ENCODE results near the gene CHCHD10. TPM values are rescaled to one million over a fixed set of nuclear protein-coding genes. Genes with fewer than 3 reads are reported as not detected.

Gene CHCHD10
- total and polyA plus RNA-seq, 4 donors: 16.6 to 174 (median 82.5) TPM

- no peak for ATAC-seq (ENCODE audit: insufficient read depth, low FRiP score)
- Histone ChIP-seq H3K27ac (ENCODE audit: low read depth in 1 of 2, low read length in 1 of 2) (peak overlapping the region; percentile 74 to 100), H3K4me3 (peak overlapping the region; percentile 94), H3K9ac (ENCODE audit: insufficient read depth in 1 of 2, low read length in 2 of 2) (peak overlapping the region; percentile 80 to 90), H3K9me3 (ENCODE audit: control insufficient read depth in 4 of 4, insufficient read depth in 3 of 4, low read length in 3 of 4) (no peaks in the 10 kb centered on the region), H3K27me3 (ENCODE audit: control insufficient read depth in 3 of 3, insufficient read depth in 3 of 3, low read length in 2 of 3) (no peaks in the 10 kb centered on the region), H3K4me1 (ENCODE audit: control insufficient read depth in 5 of 5, insufficient read depth in 5 of 5, low read length in 5 of 5) (peaks cover 0 to 38% (median 9%) of the 10 kb centered on the region in 5 donors), H3K36me3 (ENCODE audit: control insufficient read depth in 4 of 4, insufficient read depth in 4 of 4, low read length in 4 of 4) (peaks cover 0 to 16% (median 12%) of the 10 kb centered on the region in 4 donors)
- 3 to 6% methylated on average over 5 of the region's 5 CpGs for WGBS, 2 donors
- DNase-seq: no peak
- TF ChIP-seq CTCF (IDR thresholded peaks at IDR 0.05; ENCODE audit: control extremely low read depth, extremely low read depth): no peak
Measured at GRCh38 chr22:23787600-23787896, 19.8 kb upstream of the CHCHD10 start.

GRCh38 chr22:23786752-23787599 lies 19.2 kb upstream of the CHCHD10 start, which contains the start of gene SMARCB1:
Gene SMARCB1, plus strand, starts transcription at chr22:23786966. Its CDS starts 204 bp downstream, at chr22:23787170.
- ATAC-seq (ENCODE audit: insufficient read depth, low FRiP score): peak; percentile 98
- TF ChIP-seq CTCF (IDR thresholded peaks at IDR 0.05; ENCODE audit: control extremely low read depth, extremely low read depth): no peak
- H3K4me3 ChIP-seq: peak within 1 kb of the TSS; percentile 94
- peak; percentile 92 to 97 (median 95) for DNase-seq
- H3K4me1 ChIP-seq (ENCODE audit: control insufficient read depth in 5 of 5, insufficient read depth in 5 of 5, low read length in 5 of 5): peaks cover 0 to 38% (median 9%) of the 10 kb centered on the region in 5 donors
- WGBS, 2 donors: 0% methylated on average over 87 to 97 of the region's 97 CpGs
- no peaks in the 10 kb centered on the region for H3K27me3 ChIP-seq (ENCODE audit: control insufficient read depth in 3 of 3, insufficient read depth in 3 of 3, low read length in 2 of 3)
- H3K36me3 ChIP-seq (ENCODE audit: control insufficient read depth in 4 of 4, insufficient read depth in 4 of 4, low read length in 4 of 4): peaks cover 0 to 12% (median 7%) of the 10 kb centered on the region in 4 donors
- H3K9me3 ChIP-seq (ENCODE audit: control insufficient read depth in 4 of 4, insufficient read depth in 3 of 4, low read length in 3 of 4): no peaks in the 10 kb centered on the region
- H3K9ac ChIP-seq (ENCODE audit: insufficient read depth in 1 of 2, low read length in 2 of 2): peak within 1 kb of the TSS; percentile 87 to 90
- H3K27ac ChIP-seq (ENCODE audit: low read depth in 1 of 2, low read length in 1 of 2): peak within 1 kb of the TSS; percentile 100

- no peak for ATAC-seq (ENCODE audit: insufficient read depth, low FRiP score)
Measured at GRCh38 chr22:23786261-23786710, 18.5 kb upstream of the CHCHD10 start.

More at GRCh38 chr22:23786261-23786710, 18.5 kb upstream of the CHCHD10 start:
- H3K27me3 ChIP-seq (ENCODE audit: control insufficient read depth in 3 of 3, insufficient read depth in 3 of 3, low read length in 2 of 3): no peaks in the 10 kb centered on the region
- peak overlapping the region; percentile 10 for H3K4me3 ChIP-seq
- 61 to 76% methylated on average over 9 of the region's 9 CpGs for WGBS, 2 donors
- no peaks in the 10 kb centered on the region for H3K9me3 ChIP-seq (ENCODE audit: control insufficient read depth in 4 of 4, insufficient read depth in 3 of 4, low read length in 3 of 4)
- no peak for TF ChIP-seq CTCF (IDR thresholded peaks at IDR 0.05; ENCODE audit: control extremely low read depth, extremely low read depth)
- H3K27ac ChIP-seq (ENCODE audit: low read depth in 1 of 2, low read length in 1 of 2): peak overlapping the region; percentile 100
- peaks cover 0 to 33% (median 9%) of the 10 kb centered on the region in 5 donors for H3K4me1 ChIP-seq (ENCODE audit: control insufficient read depth in 5 of 5, insufficient read depth in 5 of 5, low read length in 5 of 5)
- H3K9ac ChIP-seq (ENCODE audit: insufficient read depth in 1 of 2, low read length in 2 of 2): peak overlapping the region; percentile 87 to 90
- H3K36me3 ChIP-seq (ENCODE audit: control insufficient read depth in 4 of 4, insufficient read depth in 4 of 4, low read length in 4 of 4): peaks cover 0 to 11% (median 4%) of the 10 kb centered on the region in 4 donors
- no peak for DNase-seq

Measured in lung (tissue), 12 donors.